ENCODE results near the gene ZFAND2A.
"Not testable (repeated sequence)": the region's sequence is repeated elsewhere in the genome, so short reads cannot be mapped to it uniquely, and the experiment has no call there.

Gene ZFAND2A

GRCh38 chr7:1154172-1154739 lies 5.7 kb downstream of the ZFAND2A start:
- no peak for DNase-seq (ENCODE audit: extremely low read depth in 1 of 2, low read depth in 1 of 2)

- no peak for DNase-seq (ENCODE audit: extremely low read depth in 1 of 2, low read depth in 1 of 2)
Observed at GRCh38 chr7:1152492-1152891, 7.5 kb downstream of the ZFAND2A start.

- DNase-seq (ENCODE audit: extremely low read depth in 1 of 2, low read depth in 1 of 2): no peak
Observed at GRCh38 chr7:1151653-1152425, 8.2 kb downstream of the ZFAND2A start.

- DNase-seq (ENCODE audit: extremely low read depth in 1 of 2, low read depth in 1 of 2): no peak
Observed at GRCh38 chr7:1151156-1151555, 8.8 kb downstream of the ZFAND2A start.

GRCh38 chr7:1150400-1151002 lies 9.5 kb downstream of the ZFAND2A start:
- DNase-seq (ENCODE audit: extremely low read depth in 1 of 2, low read depth in 1 of 2): no peak

GRCh38 chr7:1149351-1149794 lies 10.6 kb downstream of the ZFAND2A start:
- no peak for DNase-seq (ENCODE audit: extremely low read depth in 1 of 2, low read depth in 1 of 2)

GRCh38 chr7:1147873-1148272 lies 12.1 kb downstream of the ZFAND2A start:
- DNase-seq (ENCODE audit: extremely low read depth in 1 of 2, low read depth in 1 of 2): not testable (repeated sequence)

- DNase-seq (ENCODE audit: extremely low read depth in 1 of 2, low read depth in 1 of 2): no peak
Observed at GRCh38 chr7:1144269-1144771, 15.7 kb downstream of the ZFAND2A start.

- DNase-seq (ENCODE audit: extremely low read depth in 1 of 2, low read depth in 1 of 2): not testable (repeated sequence)
Observed at GRCh38 chr7:1143031-1143430, 17.0 kb downstream of the ZFAND2A start.

GRCh38 chr7:1142051-1142635 lies 17.9 kb downstream of the ZFAND2A start:
- DNase-seq (ENCODE audit: extremely low read depth in 1 of 2, low read depth in 1 of 2): no peak

- no peak for DNase-seq (ENCODE audit: extremely low read depth in 1 of 2, low read depth in 1 of 2)
Observed at GRCh38 chr7:1141651-1142050, 18.3 kb downstream of the ZFAND2A start.

GRCh38 chr7:1140476-1141104 lies 19.4 kb downstream of the ZFAND2A start:
- DNase-seq (ENCODE audit: extremely low read depth in 1 of 2, low read depth in 1 of 2): no peak

- DNase-seq (ENCODE audit: extremely low read depth in 1 of 2, low read depth in 1 of 2): no peak
Observed at GRCh38 chr7:1137517-1138167, 22.4 kb downstream of the ZFAND2A start.

GRCh38 chr7:1136841-1137516 lies 23.0 kb downstream of the ZFAND2A start:
- no peak for DNase-seq (ENCODE audit: extremely low read depth in 1 of 2, low read depth in 1 of 2)

- DNase-seq (ENCODE audit: extremely low read depth in 1 of 2, low read depth in 1 of 2): no peak
Observed at GRCh38 chr7:1134951-1135350, 25.0 kb downstream of the ZFAND2A start.

GRCh38 chr7:1131471-1132265 lies 28.3 kb downstream of the ZFAND2A start:
- no peak for DNase-seq (ENCODE audit: extremely low read depth in 1 of 2, low read depth in 1 of 2)

GRCh38 chr7:1130021-1130990 lies 29.7 kb downstream of the ZFAND2A start:
- DNase-seq (ENCODE audit: extremely low read depth in 1 of 2, low read depth in 1 of 2): no peak

GRCh38 chr7:1129431-1129830 lies 30.6 kb downstream of the ZFAND2A start:
- no peak for DNase-seq (ENCODE audit: extremely low read depth in 1 of 2, low read depth in 1 of 2)
